Renal cortex interstitium (tissue), 11 donors: ENCODE measurements around the gene TCTN1. TPM values are rescaled to one million over a fixed set of nuclear protein-coding genes. Genes with fewer than 3 reads are reported as not detected.
"Not testable (repeated sequence)": the region's sequence is repeated elsewhere in the genome, so short reads cannot be mapped to it uniquely, and the experiment has no call there.

Experiments used
- DNase-seq, 11 donors: peaks; one replicate each; pipeline ENCODE4 v3.0.0-alpha.2; 2013; ENCODE audit warnings: low read depth in 9 of 11, low spot score in 4 of 11; ENCODE audit errors: extremely low read depth in 1 of 11
- polyA plus RNA-seq, 3 donors: library from polyadenylated mRNA; unstranded; fragments of 120-200 nt; gene quantifications; one replicate each; pipeline ENCODE4 v1.2.1, GENCODE V29; 2013; ENCODE audit not compliant: insufficient read length in 3 of 3

Gene TCTN1
- polyA plus RNA-seq, 3 donors, result 77.2 to 105 (median 93.8) TPM

GRCh38 chr12:110579535-110580253 is 34.2 kb upstream of the TCTN1 start:
- DNase-seq, result no peak

GRCh38 chr12:110581931-110582275 is 32.0 kb upstream of the TCTN1 start:
- no peak for DNase-seq

GRCh38 chr12:110582276-110583136 is 31.4 kb upstream of the TCTN1 start:
- no peak for DNase-seq

GRCh38 chr12:110583137-110584059 is 30.5 kb upstream of the TCTN1 start, which contains the start of gene PPTC7:
Gene PPTC7 (minus strand): TSS chr12:110583318. CDS start chr12:110583031, 287 bp downstream.
- DNase-seq, result peak; percentile 87 to 97 (median 93)

GRCh38 chr12:110585231-110585799 is 28.6 kb upstream of the TCTN1 start:
- no peak for DNase-seq

- DNase-seq, result not testable (repeated sequence)
Observed at GRCh38 chr12:110587102-110587501, 26.8 kb upstream of the TCTN1 start.

GRCh38 chr12:110590059-110590458 is 23.9 kb upstream of the TCTN1 start:
- no peak for DNase-seq

- DNase-seq, result no peak
Observed at GRCh38 chr12:110590806-110591326, 23.1 kb upstream of the TCTN1 start.

GRCh38 chr12:110591451-110592051 is 22.4 kb upstream of the TCTN1 start:
- DNase-seq, result no peak

- DNase-seq, result no peak
Observed at GRCh38 chr12:110592078-110592477, 21.9 kb upstream of the TCTN1 start.

GRCh38 chr12:110592919-110593318 is 21.0 kb upstream of the TCTN1 start:
- DNase-seq, result not testable (repeated sequence)

GRCh38 chr12:110597885-110598284 is 16.0 kb upstream of the TCTN1 start:
- no peak for DNase-seq

GRCh38 chr12:110599334-110599733 is 14.6 kb upstream of the TCTN1 start:
- no peak for DNase-seq

GRCh38 chr12:110600254-110600653 is 13.7 kb upstream of the TCTN1 start:
- no peak for DNase-seq

GRCh38 chr12:110602085-110602814 is 11.7 kb upstream of the TCTN1 start:
- not testable (repeated sequence) for DNase-seq

GRCh38 chr12:110606253-110606611 is 7.7 kb upstream of the TCTN1 start:
- no peak for DNase-seq

GRCh38 chr12:110613071-110613770 is 708 bp upstream of the TCTN1 start:
- no peak for DNase-seq
